SIG-M5 treated with dmso at 0.1 percent for 504 hours (cell line): Measurements from ENCODE around the gene CTSW.
A peak's percentile ranks its signal among the peaks of the same experiment; 100 is the strongest.

Experiments used
- DNase-seq: peaks from one replicate; lab custom pipeline; 2025; ENCODE audit not compliant: unreplicated experiment; lab: John Stamatoyannopoulos, UW

Gene CTSW

DNA sequence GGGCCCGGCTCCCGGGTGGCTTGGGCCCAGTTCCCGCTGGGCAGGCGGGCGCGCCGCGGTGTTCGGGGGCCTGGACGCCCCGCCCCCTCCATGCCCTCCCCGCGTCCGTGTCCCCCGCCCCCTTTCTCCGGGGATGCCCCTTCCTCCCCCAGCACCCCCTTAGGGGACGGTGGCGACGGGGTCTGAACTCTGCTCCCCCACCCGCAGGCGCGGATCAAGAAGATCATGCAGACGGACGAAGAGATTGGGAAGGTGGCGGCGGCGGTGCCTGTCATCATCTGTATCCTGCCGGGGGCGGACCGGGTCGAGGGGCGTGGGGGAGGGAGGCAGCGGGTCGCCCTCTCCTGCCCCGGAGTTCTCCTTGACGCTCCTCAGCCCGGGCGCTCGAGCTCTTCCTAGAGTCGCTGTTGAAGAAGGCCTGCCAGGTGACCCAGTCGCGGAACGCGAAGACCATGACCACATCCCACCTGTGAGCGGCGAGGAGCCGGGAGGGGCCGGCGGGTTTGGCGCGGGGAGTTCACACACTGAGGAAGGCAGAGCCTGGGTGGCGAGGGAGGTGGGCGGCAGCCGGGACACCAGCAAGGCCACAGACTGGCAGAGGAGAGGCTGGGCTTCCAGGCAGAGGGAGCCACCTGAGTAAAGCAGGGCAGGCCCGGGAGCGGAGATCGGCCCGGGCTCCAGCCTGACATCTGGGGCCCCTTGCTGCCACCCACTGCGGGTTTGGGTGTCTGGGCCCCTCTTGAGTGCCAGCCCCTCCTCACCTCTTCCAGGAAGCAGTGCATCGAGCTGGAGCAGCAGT lies 40.1 kb downstream of the CTSW start:
- DNase-seq: peak; percentile 15

DNA sequence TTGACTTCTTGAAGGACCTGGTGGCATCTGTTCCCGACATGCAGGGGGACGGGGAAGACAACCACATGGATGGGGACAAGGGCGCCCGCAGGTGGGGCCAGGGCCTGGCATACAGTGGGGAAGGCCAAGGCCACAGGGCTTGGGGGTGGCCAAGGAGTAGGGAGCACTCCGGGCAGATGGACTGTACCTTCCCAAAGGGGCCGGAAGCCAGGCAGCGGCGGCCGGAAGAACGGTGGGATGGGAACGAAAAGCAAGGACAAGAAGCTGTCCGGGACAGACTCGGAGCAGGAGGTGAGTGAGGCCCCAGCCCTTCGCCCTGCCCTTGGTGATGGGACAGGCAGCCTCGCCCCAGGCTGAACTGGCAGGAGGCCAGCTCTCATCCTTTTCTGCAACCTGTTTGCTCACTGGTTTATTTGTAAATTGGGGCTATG lies 40.8 kb downstream of the CTSW start:
- no peak for DNase-seq

GRCh38 chr11:65921033-65921555 lies 41.5 kb downstream of the CTSW start:
- no peak for DNase-seq

GRCh38 chr11:65921876-65922275 lies 42.2 kb downstream of the CTSW start:
- no peak for DNase-seq

GRCh38 chr11:65922565-65922964 lies 42.9 kb downstream of the CTSW start:
- DNase-seq: no peak

DNA sequence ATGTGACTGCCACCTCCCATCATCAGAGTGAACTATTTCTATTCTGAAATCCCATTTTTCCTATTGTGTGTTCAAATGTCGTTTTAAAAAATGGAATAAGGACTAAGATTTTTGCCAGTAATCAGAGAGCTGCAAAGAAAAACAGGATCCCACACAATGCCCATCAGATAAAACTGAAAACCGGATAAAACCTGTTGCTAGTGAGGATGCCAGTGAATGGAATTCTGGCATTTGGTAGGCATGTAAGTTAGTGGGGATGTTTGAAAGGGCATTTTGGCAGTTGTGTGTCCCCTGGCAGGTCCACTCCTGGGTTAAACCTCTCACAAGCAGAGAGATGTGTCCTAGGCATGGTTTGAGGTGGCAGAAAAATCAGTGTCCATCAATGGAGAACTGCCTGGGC lies 45.8 kb downstream of the CTSW start:
- DNase-seq: no peak

- DNase-seq: peak; percentile 83
Observed at GRCh38 chr11:65927904-65928397, 48.3 kb downstream of the CTSW start.

DNA sequence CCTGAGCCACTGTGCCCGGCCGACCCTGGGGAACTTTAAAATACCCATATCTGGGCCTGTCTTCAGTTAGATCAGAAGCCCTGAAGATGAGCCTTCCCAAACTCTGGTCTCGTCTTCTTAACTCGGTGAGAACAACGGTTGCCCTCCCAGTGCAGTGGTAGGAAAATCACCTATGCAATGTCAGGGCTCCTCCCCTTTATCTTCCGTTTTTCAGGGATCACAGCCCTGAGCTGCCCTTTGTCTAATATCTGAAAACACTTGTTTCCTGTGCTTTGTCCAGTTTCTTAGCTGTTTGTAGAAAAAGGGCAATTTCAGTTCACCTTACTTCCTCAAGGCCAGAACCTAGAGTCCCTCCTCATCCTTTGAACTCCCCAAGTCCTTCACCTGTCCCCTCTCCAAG lies 49.0 kb downstream of the CTSW start:
- DNase-seq: no peak

DNA sequence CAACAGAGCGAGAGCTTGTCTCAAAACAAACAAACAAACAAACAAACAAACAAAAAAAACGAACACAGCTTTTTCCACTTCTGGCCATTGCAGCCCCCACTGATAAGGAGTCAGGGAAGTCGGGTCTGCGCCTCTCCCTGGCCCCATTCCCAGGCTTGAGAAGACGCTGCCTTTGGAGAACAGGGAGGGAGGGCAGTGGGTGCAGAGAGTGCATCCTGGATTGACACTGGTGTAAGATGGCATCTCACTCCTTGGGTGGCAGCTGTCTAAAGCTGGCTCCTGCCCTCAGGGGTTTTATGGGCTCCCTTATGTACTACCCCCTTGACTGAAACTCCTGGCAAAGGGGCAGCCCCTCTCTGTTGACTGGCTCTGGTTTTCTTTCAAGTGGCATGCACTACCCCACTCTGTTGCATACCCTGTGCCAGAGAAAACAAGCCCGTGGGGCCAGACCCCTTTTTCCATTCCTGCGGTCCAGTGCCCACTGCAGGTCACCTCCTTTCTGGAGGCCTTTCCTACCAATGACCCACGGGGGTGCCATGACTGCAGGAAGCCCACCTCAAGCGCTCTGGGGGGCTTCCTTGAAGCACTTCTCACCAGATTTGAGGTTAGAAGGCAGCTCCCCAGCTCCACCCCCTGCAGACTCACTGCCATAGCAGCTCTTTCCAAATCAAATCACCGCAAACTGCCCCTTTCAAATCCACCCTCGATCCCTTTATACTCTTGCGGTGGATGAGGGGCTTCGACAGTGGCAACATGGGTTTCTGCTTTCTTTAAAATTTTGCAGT lies 52.3 kb downstream of the CTSW start:
- no peak for DNase-seq

GRCh38 chr11:65932558-65932919 lies 52.9 kb downstream of the CTSW start:
- DNase-seq: peak; percentile 10
